KOPT-K1 (cell line): ENCODE results near the gene EML2.

Experiments
- H3K27ac ChIP-seq: fragments of 200-600 bp; sonication (generic); 2 replicates; pipeline ENCODE4 v1.5.1; 2016; ENCODE audit warnings: antibody characterized with exemption, mild to moderate bottlenecking, low read depth, low read length; ENCODE audit not compliant: poor library complexity, severe bottlenecking
- H3K36me3 ChIP-seq: fragments of 200-600 bp; sonication (generic); 2 replicates; pipeline ENCODE4 v1.5.1; 2017; ENCODE audit warnings: antibody characterized with exemption, mild to moderate bottlenecking, low read length, moderate library complexity; ENCODE audit not compliant: insufficient read depth
- H3K9me3 ChIP-seq: fragments of 200-600 bp; sonication (generic); 2 replicates; pipeline ENCODE4 v1.5.1; 2017; ENCODE audit warnings: antibody characterized with exemption, low read length, mild to moderate bottlenecking; ENCODE audit not compliant: insufficient read depth, poor library complexity, severe bottlenecking

Gene EML2

GRCh38 chr19:45613926-45614725, 25.1 kb downstream of the EML2 start:
- H3K27ac ChIP-seq: no peak overlapping the region
- no peaks in the 10 kb centered on the region for H3K9me3 ChIP-seq
- peaks cover 67% of the 10 kb centered on the region for H3K36me3 ChIP-seq

DNA sequence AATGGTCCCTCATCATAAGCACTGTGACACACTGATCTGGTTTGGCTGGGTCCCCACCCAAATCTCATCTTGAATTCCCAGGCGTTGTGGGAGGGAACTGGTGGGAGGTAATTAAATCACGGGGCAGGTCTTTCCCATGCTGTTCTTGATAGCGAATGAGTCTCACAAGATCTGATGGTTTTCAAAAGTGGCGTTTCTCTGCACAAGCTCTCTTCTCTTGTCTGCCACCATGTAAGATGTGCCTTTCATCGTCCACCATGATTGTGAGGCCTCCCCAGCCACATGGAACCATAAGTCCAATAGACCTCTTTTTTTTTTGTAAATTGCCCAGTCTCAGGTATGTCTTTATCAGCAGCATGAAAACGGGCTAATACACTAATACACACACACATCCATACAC, 30.2 kb downstream of the EML2 start:
- H3K36me3 ChIP-seq: peaks cover 46% of the 10 kb centered on the region
- no peaks in the 10 kb centered on the region for H3K9me3 ChIP-seq
- H3K27ac ChIP-seq: no peak overlapping the region

GRCh38 chr19:45607071-45608029, 31.8 kb downstream of the EML2 start:
- Histone ChIP-seq H3K9me3 (no peaks in the 10 kb centered on the region), H3K36me3 (peaks cover 31% of the 10 kb centered on the region), H3K27ac (no peak overlapping the region)

DNA sequence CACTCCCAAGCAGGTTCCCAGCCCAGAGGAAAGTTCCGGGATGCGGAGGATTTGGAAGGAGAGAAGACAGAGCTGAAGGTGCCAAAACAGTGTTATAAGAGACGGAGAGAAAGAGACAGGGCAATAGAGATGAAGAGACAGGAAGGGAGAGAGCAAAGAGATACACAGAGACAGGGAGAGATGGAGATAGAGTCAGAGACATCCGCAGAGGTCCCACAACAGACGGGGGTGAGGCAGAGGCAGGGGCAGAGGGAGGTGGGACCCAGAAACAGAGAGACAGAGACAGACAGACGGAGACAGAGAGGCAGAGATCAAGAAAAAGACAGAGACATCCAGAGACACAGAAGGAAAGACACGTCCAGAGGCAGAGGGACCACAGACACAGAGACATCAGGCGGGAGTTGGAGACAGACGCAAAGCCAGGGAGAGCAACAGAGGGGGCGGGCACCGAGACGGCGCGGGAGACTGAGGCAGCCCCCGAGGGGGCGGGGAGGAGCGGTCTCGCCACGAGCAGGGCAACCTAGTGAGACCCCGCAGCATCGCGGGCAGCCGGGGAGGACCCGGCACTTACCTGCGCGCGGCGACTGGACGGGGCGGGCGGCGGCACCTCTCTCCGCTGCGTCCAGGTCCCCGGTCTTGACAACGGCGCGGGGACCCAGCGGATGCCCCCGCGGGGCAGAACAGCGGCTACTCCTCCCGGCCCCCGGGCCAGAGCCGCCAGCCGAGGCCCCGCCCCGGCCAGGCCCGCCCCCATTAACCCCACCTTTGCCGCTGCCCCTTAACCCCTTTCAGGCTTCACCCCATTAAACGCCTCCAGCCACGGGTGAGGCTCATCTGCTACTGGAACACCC, 37.4 kb downstream of the EML2 start, which contains the start of gene GPR4:
Gene GPR4 (minus strand): TSS at position 689 of the 851 bp plus-strand sequence. CDS start 10,346 bp downstream, outside the sequence.
- Histone ChIP-seq H3K9me3 (no peaks in the 10 kb centered on the region), H3K36me3 (no peaks in the 10 kb centered on the region), H3K27ac (no peak within 1 kb of the TSS)

GRCh38 chr19:45601115-45601514, 38.1 kb downstream of the EML2 start:
- Histone ChIP-seq H3K36me3 (no peaks in the 10 kb centered on the region), H3K9me3 (no peaks in the 10 kb centered on the region), H3K27ac (no peak overlapping the region)

- Histone ChIP-seq H3K36me3 (no peaks in the 10 kb centered on the region), H3K9me3 (no peaks in the 10 kb centered on the region), H3K27ac (no peak overlapping the region)
Observed at GRCh38 chr19:45600340-45600885, 38.8 kb downstream of the EML2 start.

GRCh38 chr19:45599286-45599685, 39.9 kb downstream of the EML2 start:
- no peaks in the 10 kb centered on the region for H3K9me3 ChIP-seq
- H3K36me3 ChIP-seq: no peaks in the 10 kb centered on the region
- no peak overlapping the region for H3K27ac ChIP-seq

DNA sequence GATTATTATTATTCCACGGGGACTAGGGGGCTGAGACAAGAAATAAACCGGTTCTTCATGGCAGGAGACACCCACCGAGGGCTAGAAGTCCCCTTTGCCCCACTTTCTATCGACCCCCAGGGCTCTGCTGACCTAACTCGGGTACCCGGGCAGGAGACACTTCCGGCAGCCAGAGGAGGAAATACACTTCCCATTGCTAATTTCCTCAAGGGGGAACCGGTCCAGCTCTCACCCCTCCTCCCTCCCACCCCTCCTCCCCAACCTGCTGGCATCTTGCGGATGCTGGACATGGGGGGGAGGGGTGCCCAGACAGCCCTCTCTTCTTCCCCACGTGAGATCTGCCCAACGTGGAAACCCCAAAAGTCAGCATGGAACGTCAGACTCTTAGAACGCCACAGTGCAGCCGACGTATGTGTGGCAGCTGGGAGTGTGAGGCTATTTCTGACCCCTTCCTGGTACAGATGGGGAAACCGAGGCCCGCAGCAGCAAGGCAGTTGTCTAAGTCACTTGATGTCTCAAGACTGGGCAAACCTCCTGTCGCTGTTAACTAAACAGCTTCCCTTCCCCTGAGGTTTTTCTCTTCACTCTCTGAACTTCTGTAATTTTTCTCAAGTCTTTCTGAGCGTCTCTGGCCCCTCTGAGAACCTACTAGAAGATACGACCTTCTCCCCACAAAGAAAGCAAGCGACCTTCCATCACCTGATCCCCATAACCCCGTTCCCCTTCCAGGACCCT, 40.8 kb downstream of the EML2 start:
- Histone ChIP-seq H3K36me3 (no peaks in the 10 kb centered on the region), H3K27ac (no peak overlapping the region), H3K9me3 (no peaks in the 10 kb centered on the region)

- Histone ChIP-seq H3K9me3 (no peaks in the 10 kb centered on the region), H3K36me3 (no peaks in the 10 kb centered on the region), H3K27ac (no peak overlapping the region)
Observed at GRCh38 chr19:45597425-45598111, 41.6 kb downstream of the EML2 start.

DNA sequence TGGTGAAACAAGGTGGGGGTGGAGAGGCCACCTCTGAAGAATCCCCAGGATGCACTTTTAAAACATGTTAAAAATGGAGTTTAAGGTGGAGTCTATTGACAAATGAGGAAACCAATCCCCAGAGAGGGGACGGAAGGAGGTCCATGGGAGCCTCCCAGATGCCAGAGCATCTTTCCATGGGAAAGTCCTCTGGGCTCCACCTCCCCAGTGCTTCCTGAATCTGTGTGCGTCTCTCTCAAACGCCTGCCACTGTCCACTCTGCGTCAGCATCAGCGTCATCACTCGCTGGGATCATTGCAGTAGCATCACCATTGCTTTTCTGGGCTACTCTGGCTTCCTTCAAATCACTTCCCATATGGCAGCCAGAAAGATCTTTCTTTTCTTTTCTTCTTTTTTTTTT, 43.4 kb downstream of the EML2 start:
- H3K36me3 ChIP-seq: no peaks in the 10 kb centered on the region
- no peak overlapping the region for H3K27ac ChIP-seq
- no peaks in the 10 kb centered on the region for H3K9me3 ChIP-seq

DNA sequence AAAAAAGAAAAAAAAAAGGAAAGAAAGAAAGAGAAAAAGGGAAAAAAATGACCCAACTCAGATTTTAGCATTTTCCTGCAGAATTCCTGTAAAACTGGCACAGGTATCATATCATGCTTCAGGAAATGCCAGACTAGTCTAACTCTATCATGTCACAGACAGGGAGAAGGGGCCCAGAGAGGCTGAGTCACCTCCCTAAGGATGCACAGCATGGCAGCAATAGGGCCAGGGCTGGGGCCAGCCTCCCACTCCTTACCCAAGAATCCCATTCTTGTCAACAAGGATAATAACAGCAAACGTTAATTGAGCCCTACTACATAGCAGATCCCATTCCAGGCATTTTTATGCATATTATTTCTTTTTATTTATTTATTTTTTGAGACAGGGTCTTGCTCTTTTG, 45.7 kb downstream of the EML2 start:
- Histone ChIP-seq H3K9me3 (no peaks in the 10 kb centered on the region), H3K36me3 (no peaks in the 10 kb centered on the region), H3K27ac (no peak overlapping the region)

DNA sequence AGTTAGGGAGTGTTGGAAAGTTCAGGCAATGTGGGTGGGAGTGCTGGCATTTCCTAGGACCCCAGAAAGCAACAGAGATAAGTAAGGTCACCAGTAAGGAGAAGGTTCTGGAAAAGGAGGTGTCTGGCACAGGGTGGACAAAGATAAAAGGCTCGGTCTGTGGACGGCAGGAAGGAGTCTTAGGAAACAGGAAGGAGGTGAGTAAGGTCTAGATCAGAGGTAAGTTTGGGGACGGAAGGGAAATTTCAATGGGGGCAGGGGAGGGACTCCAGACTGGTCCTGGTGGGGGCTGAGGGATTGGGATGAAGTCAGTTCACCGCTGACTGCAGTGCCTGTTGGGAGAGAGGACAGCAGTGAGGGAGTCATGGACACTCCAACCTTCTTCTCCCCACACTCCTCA, 46.8 kb downstream of the EML2 start:
- Histone ChIP-seq H3K36me3 (no peaks in the 10 kb centered on the region), H3K9me3 (no peaks in the 10 kb centered on the region), H3K27ac (no peak overlapping the region)

GRCh38 chr19:45591638-45592005, 47.6 kb downstream of the EML2 start:
- Histone ChIP-seq H3K9me3 (no peaks in the 10 kb centered on the region), H3K27ac (no peak overlapping the region), H3K36me3 (no peaks in the 10 kb centered on the region)
